HG03159 (cell line): ENCODE measurements around the gene BAHD1.
"Not testable (repeated sequence)": the region's sequence is repeated elsewhere in the genome, so short reads cannot be mapped to it uniquely, and the experiment has no call there.

Experiments used
- ATAC-seq: cut with Tn5 transposase; IDR thresholded peaks from one replicate; pipeline ENCODE4 v1.9.1; 2021; ENCODE audit warnings: mild to moderate bottlenecking, moderate library complexity; ENCODE audit not compliant: unreplicated experiment

Gene BAHD1

DNA sequence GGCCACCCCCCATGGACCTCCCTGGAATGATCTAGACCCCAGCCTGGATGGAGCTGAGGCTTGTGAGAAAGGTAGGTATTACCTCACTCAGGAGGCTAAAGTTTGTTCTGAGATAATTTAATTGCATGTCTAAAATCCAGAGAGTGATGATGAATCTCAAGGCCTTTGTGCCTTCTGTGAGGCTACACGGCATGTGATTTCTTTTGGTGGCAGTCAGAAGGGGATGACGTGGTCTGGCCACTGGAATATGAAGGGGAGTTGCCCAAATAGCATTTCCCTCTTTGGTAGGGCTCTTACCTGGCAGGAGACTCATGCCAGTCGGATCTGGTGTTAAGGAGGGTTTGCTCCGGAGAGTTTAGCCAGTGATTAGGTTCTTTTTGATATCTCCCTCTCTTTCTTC, 2.5 kb downstream of the BAHD1 start:
- ATAC-seq, result no peak

GRCh38 chr15:40443846-40444245, 3.1 kb downstream of the BAHD1 start:
- ATAC-seq, result no peak

GRCh38 chr15:40444736-40445135, 4.0 kb downstream of the BAHD1 start:
- no peak for ATAC-seq

DNA sequence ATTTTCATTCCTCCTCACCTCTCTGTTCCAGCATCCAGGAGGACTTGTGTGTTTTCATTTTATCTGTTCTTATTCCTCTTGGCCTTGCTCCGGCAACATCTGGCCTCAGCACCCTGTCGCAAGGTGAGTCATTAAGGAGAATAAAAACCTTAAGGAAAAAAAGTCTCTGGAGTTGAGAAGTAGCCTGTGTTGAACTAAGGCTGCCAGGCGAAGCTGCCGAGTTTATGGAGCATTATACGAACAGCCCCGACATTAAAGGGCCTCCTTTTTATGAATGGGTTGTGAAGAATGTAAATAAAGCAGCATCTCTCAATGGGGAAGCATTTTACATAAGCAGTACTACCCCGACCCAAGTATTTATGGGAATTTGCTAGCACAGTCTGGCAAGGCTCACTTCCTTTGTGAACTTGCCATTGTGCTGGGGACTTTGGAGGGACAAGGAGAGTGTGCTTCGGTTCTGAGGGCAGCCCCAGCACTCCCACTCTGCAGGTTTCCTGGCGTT, 4.7 kb downstream of the BAHD1 start:
- no peak for ATAC-seq

GRCh38 chr15:40446144-40446543, 5.4 kb downstream of the BAHD1 start:
- ATAC-seq, result no peak

DNA sequence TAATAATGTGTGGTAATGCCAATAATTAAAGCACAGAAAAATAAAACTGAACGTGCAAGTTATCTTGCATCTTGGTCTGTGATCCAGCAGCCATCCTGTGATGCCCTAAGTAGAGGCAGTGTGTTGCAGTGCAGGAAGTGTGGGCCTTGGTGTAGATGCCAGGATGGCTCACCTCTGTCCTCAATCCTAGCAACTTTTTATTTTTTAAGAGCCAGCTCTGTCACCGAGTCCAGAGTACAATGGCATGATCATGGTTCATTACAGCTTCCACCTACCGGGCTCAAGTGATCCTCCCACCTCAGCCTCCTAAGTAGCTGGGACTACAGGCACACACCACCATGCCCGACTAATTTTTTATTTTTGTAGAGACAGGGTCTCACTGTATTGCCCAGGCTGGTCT, 7.6 kb downstream of the BAHD1 start:
- ATAC-seq, result no peak

DNA sequence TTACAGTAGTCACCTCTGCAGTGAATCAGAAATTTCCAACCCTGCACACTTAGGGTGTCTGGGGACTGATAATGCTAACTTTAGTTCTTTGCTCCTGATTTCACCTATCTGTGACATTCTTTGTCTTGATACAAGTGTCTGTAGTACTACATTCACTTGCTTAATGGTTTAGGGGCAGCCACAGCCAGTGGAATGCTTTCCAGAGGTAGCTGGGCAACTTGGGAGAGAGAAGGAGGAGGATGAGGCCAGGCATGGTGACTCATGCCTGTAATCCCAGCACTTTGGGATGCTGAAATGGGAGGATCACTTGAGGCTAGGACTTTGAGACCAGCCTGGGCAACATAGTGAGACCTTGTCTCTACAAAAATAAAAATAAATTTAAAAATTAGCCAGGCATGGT, 8.5 kb downstream of the BAHD1 start:
- ATAC-seq, result no peak

DNA sequence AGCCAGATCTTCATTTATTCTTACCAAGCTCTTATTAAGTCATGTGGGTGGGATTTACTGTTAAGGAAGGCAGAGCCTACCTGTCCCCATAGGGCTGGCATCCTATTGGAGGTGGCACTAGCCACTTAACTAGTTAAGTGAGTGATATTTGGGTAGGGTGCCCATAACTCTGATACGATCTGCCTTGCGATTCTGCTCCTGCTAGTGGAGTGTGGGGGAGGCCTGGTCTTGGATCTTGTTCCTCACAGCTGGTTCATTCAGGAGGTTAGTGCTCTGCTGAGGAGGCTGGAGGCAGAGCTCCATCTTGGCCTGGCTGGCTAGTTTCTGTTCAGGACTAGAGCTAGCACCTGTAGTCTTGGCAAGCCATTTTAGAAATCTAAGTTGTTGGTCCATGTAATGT, 9.3 kb downstream of the BAHD1 start:
- no peak for ATAC-seq

- ATAC-seq, result no peak
Measured at GRCh38 chr15:40451527-40452158, 10.9 kb downstream of the BAHD1 start.

GRCh38 chr15:40452296-40453090, 11.7 kb downstream of the BAHD1 start:
- no peak for ATAC-seq

GRCh38 chr15:40453941-40454340, 13.2 kb downstream of the BAHD1 start:
- ATAC-seq, result not testable (repeated sequence)

GRCh38 chr15:40454904-40455391, 14.2 kb downstream of the BAHD1 start:
- ATAC-seq, result no peak

DNA sequence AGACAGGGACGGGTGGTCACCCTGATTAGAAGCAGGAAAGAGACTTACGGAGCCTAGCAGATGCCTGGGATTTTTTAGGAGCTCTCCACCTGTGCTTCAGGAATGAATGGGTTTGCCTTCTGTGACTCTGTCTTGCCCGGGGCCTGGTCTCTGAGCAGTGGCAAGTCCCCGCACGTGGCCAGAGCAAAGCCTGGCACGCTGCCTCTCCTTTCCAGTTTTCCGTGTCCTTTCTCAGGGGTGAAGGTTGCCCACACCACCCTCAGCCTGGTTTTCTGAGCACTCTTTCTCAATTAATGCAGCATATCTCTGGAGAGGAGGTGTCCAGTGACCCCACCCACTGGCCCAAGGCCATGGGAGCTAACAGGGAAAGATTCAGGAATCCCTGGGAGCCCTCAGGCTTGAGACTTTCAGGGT, 15.6 kb downstream of the BAHD1 start:
- no peak for ATAC-seq

- no peak for ATAC-seq
Measured at GRCh38 chr15:40456738-40457137, 16.0 kb downstream of the BAHD1 start.

DNA sequence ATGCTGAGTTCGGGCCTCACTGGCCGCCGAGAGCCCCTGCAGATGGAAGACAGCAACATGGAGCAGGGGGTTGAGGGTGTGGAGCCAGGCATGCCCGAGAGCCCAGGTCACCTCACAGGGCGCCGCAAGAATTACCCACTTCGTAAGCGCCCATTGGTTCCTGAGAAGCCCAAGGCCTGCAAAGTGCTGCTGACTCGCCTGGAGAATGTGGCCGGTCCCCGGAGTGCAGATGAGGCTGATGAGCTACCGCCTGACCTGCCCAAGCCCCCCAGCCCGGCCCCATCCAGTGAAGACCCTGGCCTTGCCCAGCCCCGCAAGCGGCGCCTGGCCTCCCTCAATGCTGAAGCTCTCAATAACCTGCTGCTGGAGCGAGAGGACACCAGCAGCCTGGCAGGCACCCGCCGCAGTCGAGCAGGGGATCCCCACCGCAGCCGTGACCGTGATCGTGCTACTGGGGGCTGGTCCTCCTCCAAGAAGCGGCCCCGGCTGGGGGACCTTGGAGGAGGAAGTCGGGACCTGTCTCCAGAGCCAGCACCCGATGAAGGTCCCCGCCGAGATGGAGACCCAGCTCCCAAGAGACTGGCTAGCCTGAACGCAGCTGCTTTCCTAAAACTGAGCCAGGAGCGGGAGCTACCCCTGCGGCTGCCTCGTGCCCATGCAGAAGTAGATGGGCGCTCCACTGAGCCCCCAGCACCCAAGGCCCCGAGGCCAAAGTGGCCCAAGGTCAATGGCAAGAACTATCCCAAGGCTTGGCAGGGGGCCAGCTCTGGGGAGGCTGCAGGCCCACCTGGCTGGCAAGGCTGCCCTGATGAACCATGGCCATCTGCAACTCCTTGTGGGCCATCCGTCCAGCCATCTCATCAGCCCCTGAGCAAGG, 18.0 kb downstream of the BAHD1 start:
- no peak for ATAC-seq

DNA sequence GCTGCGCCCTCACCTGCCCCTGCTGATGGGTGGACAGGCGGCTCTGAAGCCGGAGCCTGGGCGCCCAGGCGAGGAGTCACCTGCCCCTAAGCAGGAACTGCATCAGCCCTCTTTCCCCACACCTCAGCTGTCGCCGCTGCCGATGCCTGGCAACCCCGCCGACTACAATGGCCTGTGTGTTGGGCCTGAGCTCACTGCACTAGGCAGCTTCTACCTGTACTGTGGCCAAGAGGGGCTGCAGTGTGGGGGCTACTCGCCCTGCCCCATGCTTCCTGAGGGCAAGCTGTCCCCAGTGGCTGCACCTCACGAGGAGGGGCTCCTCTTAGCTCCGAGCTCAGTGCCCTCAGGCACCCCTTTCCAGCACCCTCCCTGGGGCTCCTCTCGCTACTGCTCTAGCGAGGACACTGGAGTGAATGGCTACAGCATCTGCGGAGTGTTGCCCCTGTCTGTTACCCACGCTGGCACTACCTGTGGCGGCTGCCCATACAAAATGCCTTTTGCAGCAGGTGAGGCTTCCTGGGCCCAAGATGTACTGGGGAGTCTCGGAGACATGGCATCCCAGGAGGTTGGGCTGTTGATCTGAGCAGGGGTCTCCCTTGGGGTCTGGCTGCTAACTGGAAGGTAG, 18.8 kb downstream of the BAHD1 start:
- no peak for ATAC-seq

GRCh38 chr15:40460404-40460803, 19.7 kb downstream of the BAHD1 start:
- ATAC-seq, result no peak

- ATAC-seq, result no peak
Measured at GRCh38 chr15:40461958-40462357, 21.2 kb downstream of the BAHD1 start.

DNA sequence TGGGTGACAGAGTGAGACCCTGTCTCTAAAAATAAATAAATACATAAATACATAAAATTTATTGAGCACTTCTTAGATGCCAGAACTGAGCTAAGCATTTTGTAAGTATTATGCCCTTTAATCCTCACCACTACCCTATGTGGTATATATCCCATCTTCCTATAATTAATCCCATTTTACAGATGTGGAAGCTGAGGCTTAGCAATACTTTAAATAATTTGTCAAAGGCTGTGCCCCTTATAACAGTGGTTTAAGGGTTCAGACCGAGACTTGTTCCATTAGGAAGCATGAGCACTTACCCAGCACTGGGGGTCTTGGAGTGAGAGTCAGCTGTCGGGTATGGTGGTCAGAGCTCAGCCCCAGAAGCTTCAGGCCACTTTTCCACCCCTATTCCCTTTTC, 22.5 kb downstream of the BAHD1 start:
- ATAC-seq, result no peak

DNA sequence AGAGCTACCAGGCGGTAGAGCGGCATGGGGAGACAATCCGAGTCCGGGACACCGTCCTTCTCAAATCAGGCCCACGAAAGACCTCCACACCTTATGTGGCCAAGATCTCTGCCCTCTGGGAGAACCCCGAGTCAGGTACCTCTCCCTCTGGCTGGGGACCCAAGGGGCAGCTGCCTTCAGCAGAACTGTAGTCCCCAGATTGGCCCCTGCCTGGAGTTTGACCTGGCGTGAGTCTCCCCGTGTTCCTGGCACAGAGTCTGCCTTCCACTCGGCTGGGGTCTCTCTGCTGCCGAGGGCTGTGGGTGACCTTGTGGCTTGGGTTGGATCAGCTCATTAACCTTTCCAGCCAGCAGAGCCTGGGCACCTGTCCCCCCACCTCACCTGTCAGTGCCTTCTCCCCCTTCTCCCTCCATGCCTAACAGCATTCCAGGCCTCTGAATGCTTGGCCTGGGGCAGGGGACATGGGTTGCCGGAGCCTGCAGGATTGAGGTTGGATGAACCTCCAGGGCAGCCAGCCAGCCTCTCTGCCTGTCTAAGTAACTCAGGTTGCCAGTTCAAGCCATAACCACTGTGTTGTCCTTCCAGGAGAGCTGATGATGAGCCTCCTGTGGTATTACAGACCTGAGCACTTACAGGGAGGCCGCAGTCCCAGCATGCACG, 23.3 kb downstream of the BAHD1 start:
- ATAC-seq, result no peak
